Neuronal stem cell (in vitro differentiated cells): Measurements from ENCODE around the gene SERPINF2.

Experiments used
- DNase-seq: peaks from one replicate; pipeline ENCODE4 v3.0.0-alpha.2; 2013; ENCODE audit warnings: low spot score
- H2AFZ ChIP-seq: one replicate; pipeline ENCODE4 v1.6.1; 2013; ENCODE audit warnings: mild to moderate bottlenecking, low read length, inconsistent platforms
- H2AK5ac ChIP-seq: 2 replicates; pipeline ENCODE4 v1.6.1; 2013; ENCODE audit warnings: low read depth, mild to moderate bottlenecking, inconsistent platforms, low read length, moderate library complexity, mixed read lengths
- H2BK120ac ChIP-seq: 2 replicates; pipeline ENCODE4 v1.6.1; 2013; ENCODE audit warnings: low read depth, mild to moderate bottlenecking, inconsistent platforms, low read length, moderate library complexity, mixed read lengths
- H2BK12ac ChIP-seq: one replicate; pipeline ENCODE4 v1.6.1; 2013; ENCODE audit warnings: low read length, inconsistent platforms
- H2BK15ac ChIP-seq: 2 replicates; pipeline ENCODE4 v1.6.1; 2013; ENCODE audit warnings: mild to moderate bottlenecking, low read length, inconsistent platforms, mixed read lengths
- H2BK5ac ChIP-seq: one replicate; pipeline ENCODE4 v1.6.1; 2013; ENCODE audit warnings: inconsistent platforms, mild to moderate bottlenecking, low read length, moderate library complexity
- H3K14ac ChIP-seq: one replicate; pipeline ENCODE4 v1.6.1; 2013; ENCODE audit warnings: low read length, inconsistent platforms
- H3K18ac ChIP-seq: 2 replicates; pipeline ENCODE4 v1.6.1; 2013; ENCODE audit warnings: low read length, inconsistent platforms
- H3K23ac ChIP-seq: 2 replicates; pipeline ENCODE4 v1.6.1; 2013; ENCODE audit warnings: low read depth, mild to moderate bottlenecking, mixed read lengths, low read length, inconsistent platforms; ENCODE audit not compliant: poor library complexity
- H3K27ac ChIP-seq: replicated peaks from 3 replicates; pipeline ENCODE4 v1.5.1; 2013; ENCODE audit warnings: low read length, inconsistent platforms
- H3K27me3 ChIP-seq, 3 experiments: 2 replicates each; pipeline ENCODE4 v1.6.1; 2013; ENCODE audit warnings: low read length in 3 of 3, mild to moderate bottlenecking in 2 of 3, inconsistent platforms in 1 of 3, low read depth in 1 of 3, mixed read lengths in 1 of 3, moderate library complexity in 1 of 3; ENCODE audit not compliant: control insufficient read depth in 3 of 3, insufficient read depth in 3 of 3
- H3K36me3 ChIP-seq, 2 donors: replicated peaks in 1 of 2; 2 replicates each; pipeline ENCODE4 v1.6.1; 2013; ENCODE audit warnings: low read length in 2 of 2; ENCODE audit not compliant: control insufficient read depth in 2 of 2, insufficient read depth in 2 of 2
- H3K4ac ChIP-seq: 2 replicates; pipeline ENCODE4 v1.6.1; 2013; ENCODE audit warnings: inconsistent platforms, mild to moderate bottlenecking, low read length, moderate library complexity
- H3K4me1 ChIP-seq, 2 donors: 1 replicate in 1 of 2; 2 replicates in 1 of 2; pipeline ENCODE4 v1.6.1; 2013; ENCODE audit warnings: low read length in 2 of 2, low read depth in 1 of 2; ENCODE audit not compliant: control insufficient read depth in 2 of 2, insufficient read depth in 1 of 2
- H3K4me2 ChIP-seq: one replicate; pipeline ENCODE4 v1.6.1; 2013; ENCODE audit warnings: mild to moderate bottlenecking, low read length, inconsistent platforms; ENCODE audit not compliant: insufficient read depth, poor library complexity, severe bottlenecking
- H3K4me3 ChIP-seq, 2 donors: 2 replicates each; pipeline ENCODE4 v1.5.1; 2013; ENCODE audit warnings: low read length in 2 of 2, mild to moderate bottlenecking in 2 of 2, inconsistent platforms in 1 of 2, moderate library complexity in 1 of 2
- H3K79me1 ChIP-seq: one replicate; pipeline ENCODE4 v1.6.1; 2013; ENCODE audit warnings: low read depth, mild to moderate bottlenecking, inconsistent platforms, low read length, moderate library complexity
- H3K9ac ChIP-seq: one replicate; pipeline ENCODE4 v1.6.1; 2013; ENCODE audit warnings: mild to moderate bottlenecking, low read depth, low read length, inconsistent platforms; ENCODE audit not compliant: poor library complexity
- H3K9me3 ChIP-seq, 2 donors: replicated peaks in 1 of 2; 2 replicates each; pipeline versions ENCODE3 to v1.6.1; 2013; ENCODE audit warnings: low read length in 2 of 2, mild to moderate bottlenecking in 2 of 2, inconsistent platforms in 1 of 2, low read depth in 1 of 2, mixed read lengths in 1 of 2, moderate library complexity in 1 of 2; ENCODE audit not compliant: control insufficient read depth in 2 of 2, insufficient read depth in 1 of 2
- H4K8ac ChIP-seq: one replicate; pipeline ENCODE4 v1.6.1; 2013; ENCODE audit warnings: low read depth, mild to moderate bottlenecking, inconsistent platforms, low read length, moderate library complexity
- H4K91ac ChIP-seq: one replicate; pipeline ENCODE4 v1.6.1; 2013; ENCODE audit warnings: low read length, low read depth, mild to moderate bottlenecking, inconsistent platforms; ENCODE audit not compliant: poor library complexity
- WGBS, 2 donors: extraction: QIAGEN DNeasy Blood & Tissue Kit; methylation state at CpG; one replicate each; pipeline ENCODE4 v1.1.7; 2013; ENCODE audit warnings: missing lambda C conversion rate in 2 of 2, mixed read lengths in 1 of 2; ENCODE audit not compliant: insufficient read length in 2 of 2, insufficient replicate concordance in 1 of 2; ENCODE audit errors: extremely low coverage in 2 of 2; 5-methylcytosine and 5-hydroxymethylcytosine counted together

SERPINF2 gene

DNA sequence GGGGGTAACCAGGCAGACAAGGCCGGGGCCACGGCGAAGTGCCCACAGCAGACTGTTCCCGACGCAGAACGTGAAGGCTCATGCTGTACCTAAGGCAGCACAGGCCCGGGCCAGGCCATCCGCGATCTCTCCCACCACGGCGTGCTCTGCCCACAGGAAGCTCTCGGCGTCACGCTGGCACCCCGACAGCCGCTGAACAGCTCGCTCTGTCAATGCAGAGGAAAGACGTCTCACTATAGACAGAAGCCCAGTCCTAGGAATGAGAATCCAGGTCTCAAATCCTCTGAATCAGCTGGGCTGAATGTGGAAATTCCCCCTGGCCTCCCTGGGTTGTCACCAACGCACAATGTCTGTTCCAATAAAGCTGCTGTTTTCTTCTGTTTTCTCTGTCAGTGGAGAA, 40.6 kb downstream of the SERPINF2 start:
- no peaks in the 10 kb centered on the region for H3K79me1 ChIP-seq
- H2AK5ac ChIP-seq, result no peak overlapping the region
- H3K4me3 ChIP-seq, result no peak overlapping the region
- no peak overlapping the region for H4K8ac ChIP-seq
- H3K4me1 ChIP-seq, result no peaks in the 10 kb centered on the region
- no peak overlapping the region for H2AFZ ChIP-seq
- no peak for DNase-seq
- H3K4ac ChIP-seq, result no peak overlapping the region
- H2BK120ac ChIP-seq, result no peak overlapping the region
- no peaks in the 10 kb centered on the region for H3K9me3 ChIP-seq
- no peak overlapping the region for H3K18ac ChIP-seq
- no peak overlapping the region for H4K91ac ChIP-seq
- peaks cover 42 to 85% of the 10 kb centered on the region in 2 donors for H3K36me3 ChIP-seq
- no peak overlapping the region for H2BK15ac ChIP-seq
- no peaks in the 10 kb centered on the region for H3K27me3 ChIP-seq
- peak overlapping the region; percentile 27 for H3K9ac ChIP-seq
- no peak overlapping the region for H3K4me2 ChIP-seq
- H3K14ac ChIP-seq, result no peak overlapping the region
- no CpG with 5 or more reads among the region's 19 CpGs for WGBS, 2 donors
- no peak overlapping the region for H2BK5ac ChIP-seq
- H3K27ac ChIP-seq, result no peak overlapping the region
- H3K23ac ChIP-seq, result no peak overlapping the region
- no peak overlapping the region for H2BK12ac ChIP-seq

DNA sequence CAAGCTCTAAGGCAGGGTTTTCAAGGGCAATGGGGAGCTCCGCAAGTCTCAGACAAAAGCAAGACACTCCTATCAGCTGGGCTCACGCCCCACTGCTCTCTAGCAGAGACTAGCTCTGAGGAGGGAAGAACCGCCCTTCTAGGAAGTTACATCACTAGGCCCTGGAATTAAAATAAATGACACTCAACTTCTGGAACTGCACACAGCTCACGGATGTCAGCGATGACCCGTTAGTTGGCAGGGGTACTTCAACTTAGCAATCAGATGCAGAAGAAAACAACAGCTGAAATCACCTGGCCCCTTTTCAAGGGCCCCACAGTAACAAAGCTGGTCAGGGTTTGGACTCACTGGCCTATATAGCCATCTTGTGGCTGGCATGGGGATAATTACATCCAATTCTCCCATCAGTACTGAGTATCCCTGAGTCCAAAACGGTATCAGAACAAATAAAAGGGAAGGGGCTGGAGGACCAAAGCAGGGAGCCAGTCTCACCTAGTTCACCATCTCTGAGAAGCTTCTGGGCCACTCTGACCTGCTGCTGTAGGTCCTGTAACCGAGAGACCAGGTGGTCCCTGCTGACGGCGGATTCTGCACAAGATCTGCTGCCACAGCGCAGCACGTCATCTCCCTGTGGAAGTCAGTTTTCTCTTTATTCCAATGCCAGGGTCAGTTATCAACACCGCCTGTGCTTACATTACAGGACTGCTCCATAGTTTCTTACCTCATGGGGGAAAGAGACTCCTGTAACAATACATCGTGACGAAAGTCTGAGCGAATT, 41.4 kb downstream of the SERPINF2 start:
- WGBS, 2 donors, result no CpG with 5 or more reads among the region's 16 CpGs
- Histone ChIP-seq H3K27ac (no peak overlapping the region), H3K4ac (no peak overlapping the region), H3K27me3 (no peaks in the 10 kb centered on the region), H3K18ac (no peak overlapping the region), H3K4me1 (no peaks in the 10 kb centered on the region), H3K79me1 (no peaks in the 10 kb centered on the region), H4K91ac (no peak overlapping the region), H3K23ac (no peak overlapping the region), H2AFZ (no peak overlapping the region), H3K36me3 (peaks cover 38 to 83% of the 10 kb centered on the region in 2 donors), H3K4me3 (no peak overlapping the region), H3K4me2 (no peak overlapping the region), H2BK15ac (no peak overlapping the region), H3K9ac (no peak overlapping the region), H2AK5ac (no peak overlapping the region), H3K14ac (no peak overlapping the region), H2BK12ac (no peak overlapping the region), H2BK120ac (no peak overlapping the region), H4K8ac (no peak overlapping the region), H3K9me3 (no peaks in the 10 kb centered on the region), H2BK5ac (no peak overlapping the region)
- no peak for DNase-seq

DNA sequence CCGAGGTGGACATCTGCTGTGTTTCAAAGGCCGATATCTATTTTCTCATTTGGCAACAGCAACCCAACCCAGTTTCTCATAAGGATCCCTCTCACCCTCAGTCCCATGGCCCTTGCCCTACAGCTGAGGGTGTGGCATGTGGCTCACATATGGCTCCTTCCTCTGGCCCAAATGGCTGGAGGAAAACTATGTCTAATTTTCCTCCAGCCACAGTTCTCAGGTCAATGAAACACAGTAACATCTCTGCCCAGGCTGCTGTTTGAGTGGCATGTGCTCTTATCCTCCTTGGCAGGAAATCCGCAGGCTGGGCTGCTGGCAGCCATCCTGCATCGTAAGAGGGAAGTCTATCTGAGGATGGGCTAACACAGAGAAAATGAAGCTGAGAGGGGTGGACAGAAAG, 43.3 kb downstream of the SERPINF2 start:
- Histone ChIP-seq H3K79me1 (no peaks in the 10 kb centered on the region), H2BK120ac (no peak overlapping the region), H3K4me3 (no peak overlapping the region), H3K27me3 (no peaks in the 10 kb centered on the region), H3K18ac (no peak overlapping the region), H4K8ac (no peak overlapping the region), H3K9me3 (no peaks in the 10 kb centered on the region), H2BK15ac (no peak overlapping the region), H3K36me3 (peaks cover 38 to 75% of the 10 kb centered on the region in 2 donors), H2AK5ac (no peak overlapping the region), H3K4ac (no peak overlapping the region), H3K4me1 (no peaks in the 10 kb centered on the region), H3K27ac (no peak overlapping the region), H3K9ac (no peak overlapping the region), H3K23ac (no peak overlapping the region), H4K91ac (no peak overlapping the region), H3K14ac (no peak overlapping the region), H2AFZ (no peak overlapping the region), H2BK5ac (no peak overlapping the region), H3K4me2 (no peak overlapping the region), H2BK12ac (no peak overlapping the region)
- WGBS, 2 donors, result no CpG with 5 or more reads among the region's 4 CpGs
- no peak for DNase-seq

DNA sequence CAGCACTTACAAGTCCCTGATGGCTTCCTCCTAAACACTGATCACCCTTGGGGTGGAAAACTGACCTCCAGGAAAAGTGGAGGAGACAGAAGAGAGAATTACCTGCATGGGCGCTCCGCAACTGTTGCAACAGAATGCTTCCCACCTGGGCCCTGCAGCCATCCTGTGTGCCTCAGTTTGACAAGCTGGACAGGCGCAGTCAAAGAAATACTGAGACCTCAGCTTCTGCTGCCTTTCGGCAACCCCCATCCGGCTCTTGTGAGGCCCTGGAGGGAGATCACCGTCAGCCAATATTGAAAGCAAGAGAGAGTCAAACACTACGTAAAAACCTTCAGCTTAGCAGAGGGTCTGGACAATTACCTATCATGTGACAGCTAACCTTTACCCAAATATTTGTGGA, 44.0 kb downstream of the SERPINF2 start:
- Histone ChIP-seq H3K4ac (no peak overlapping the region), H3K4me2 (no peak overlapping the region), H4K91ac (no peak overlapping the region), H3K79me1 (no peaks in the 10 kb centered on the region), H2AFZ (no peak overlapping the region), H3K9me3 (no peaks in the 10 kb centered on the region), H3K36me3 (peaks cover 34 to 75% of the 10 kb centered on the region in 2 donors), H2BK120ac (no peak overlapping the region), H3K9ac (no peak overlapping the region), H2BK15ac (no peak overlapping the region), H3K14ac (no peak overlapping the region), H2AK5ac (no peak overlapping the region), H3K4me1 (no peaks in the 10 kb centered on the region), H2BK12ac (no peak overlapping the region), H2BK5ac (no peak overlapping the region), H3K18ac (no peak overlapping the region), H3K27ac (no peak overlapping the region), H4K8ac (no peak overlapping the region), H3K4me3 (no peak overlapping the region), H3K27me3 (no peaks in the 10 kb centered on the region), H3K23ac (no peak overlapping the region)
- no peak for DNase-seq
- no CpG with 5 or more reads among the region's 7 CpGs for WGBS, 2 donors
